RWPE2 (cell line): ENCODE measurements around the gene PYCR2.
A peak's percentile ranks its signal among the peaks of the same experiment; 100 is the strongest.

Source experiments
- ATAC-seq: fragments of 200-7000 bp; cut with Tn5 transposase; 3 replicates; pipeline ENCODE4 v1.9.1; 2021; ENCODE audit warnings: low read depth
- DNase-seq: peaks from one replicate; pipeline ENCODE4 v3.0.0-alpha.2; 2020; ENCODE audit warnings: low spot score
- H3K27ac ChIP-seq: fragments of 450-650 bp; 2 replicates; pipeline ENCODE4 v1.5.1; 2017; ENCODE audit warnings: mild to moderate bottlenecking; ENCODE audit not compliant: poor library complexity, severe bottlenecking
- H3K27me3 ChIP-seq: fragments of 250-450 bp; sonication (Bioruptor Pico); 2 replicates; pipeline ENCODE4 v1.5.1; 2021; ENCODE audit warnings: mild to moderate bottlenecking, moderate library complexity; ENCODE audit not compliant: insufficient read depth, poor library complexity, severe bottlenecking
- H3K36me3 ChIP-seq: fragments of 250-450 bp; sonication (Bioruptor Pico); 2 replicates; pipeline ENCODE4 v1.5.1; 2020; ENCODE audit warnings: low read depth, mild to moderate bottlenecking, moderate library complexity
- H3K4me1 ChIP-seq: fragments of 250-450 bp; sonication (Bioruptor Pico); 2 replicates; pipeline ENCODE4 v1.5.1; 2021; ENCODE audit warnings: mild to moderate bottlenecking, moderate library complexity; ENCODE audit not compliant: insufficient read depth, poor library complexity, severe bottlenecking
- H3K4me3 ChIP-seq: fragments of 250-450 bp; sonication (Bioruptor Pico); 2 replicates; pipeline ENCODE4 v1.5.1; 2021; ENCODE audit warnings: mild to moderate bottlenecking, moderate library complexity; ENCODE audit not compliant: severe bottlenecking
- H3K9me3 ChIP-seq: fragments of 250-450 bp; sonication (Bioruptor Pico); 2 replicates; pipeline ENCODE4 v1.5.1; 2021; ENCODE audit warnings: mild to moderate bottlenecking, moderate library complexity; ENCODE audit not compliant: severe bottlenecking
- CTCF ChIP-seq: fragments of 450-650 bp; IDR thresholded peaks from one replicate; pipeline ENCODE4 v1.5.1; 2017; ENCODE audit warnings: mild to moderate bottlenecking, moderate library complexity; ENCODE audit not compliant: poor library complexity, severe bottlenecking

Gene PYCR2

GRCh38 chr1:225928186-225929175 lies 4.4 kb upstream of the PYCR2 start:
- H3K27ac ChIP-seq: no peak overlapping the region

GRCh38 chr1:225926551-225927113 lies 2.6 kb upstream of the PYCR2 start:
- Histone ChIP-seq H3K4me1 (peaks cover 12% of the 10 kb centered on the region), H3K9me3 (no peaks in the 10 kb centered on the region), H3K36me3 (peaks cover 6% of the 10 kb centered on the region), H3K27ac (no peak overlapping the region), H3K4me3 (no peak overlapping the region), H3K27me3 (no peaks in the 10 kb centered on the region)
- ATAC-seq (no peak), DNase-seq (no peak)
- no peak for TF ChIP-seq CTCF

More at GRCh38 chr1:225928186-225929175, 4.4 kb upstream of the PYCR2 start:
- H3K27me3 ChIP-seq: no peaks in the 10 kb centered on the region
- no peaks in the 10 kb centered on the region for H3K36me3 ChIP-seq
- DNase-seq (no peak), ATAC-seq (no peak)
- no peaks in the 10 kb centered on the region for H3K9me3 ChIP-seq
- no peaks in the 10 kb centered on the region for H3K4me1 ChIP-seq
- H3K4me3 ChIP-seq: no peak overlapping the region
- TF ChIP-seq CTCF: no peak

GRCh38 chr1:225923381-225923691 lies 714 bp downstream of the PYCR2 start:
- peak overlapping the region; percentile 77 for H3K27ac ChIP-seq
- peaks cover 25% of the 10 kb centered on the region for H3K36me3 ChIP-seq
- peak overlapping the region; percentile 57 for H3K4me3 ChIP-seq
- H3K27me3 ChIP-seq: no peaks in the 10 kb centered on the region
- ATAC-seq (no peak), DNase-seq (no peak)
- no peak for TF ChIP-seq CTCF
- H3K9me3 ChIP-seq: no peaks in the 10 kb centered on the region
- H3K4me1 ChIP-seq: peaks cover 19% of the 10 kb centered on the region

- Histone ChIP-seq H3K36me3 (peaks cover 25% of the 10 kb centered on the region), H3K9me3 (no peaks in the 10 kb centered on the region), H3K27ac (peak overlapping the region; percentile 77), H3K4me3 (no peak overlapping the region), H3K4me1 (peaks cover 21% of the 10 kb centered on the region), H3K27me3 (no peaks in the 10 kb centered on the region)
- TF ChIP-seq CTCF: no peak
- ATAC-seq: peak; percentile 76
- DNase-seq: peak; percentile 70
These were observed 2.0 kb downstream of the PYCR2 start for GRCh38 chr1:225921734-225922709.
